ENCODE measurements around the gene NUDC.

The NUDC gene

DNA sequence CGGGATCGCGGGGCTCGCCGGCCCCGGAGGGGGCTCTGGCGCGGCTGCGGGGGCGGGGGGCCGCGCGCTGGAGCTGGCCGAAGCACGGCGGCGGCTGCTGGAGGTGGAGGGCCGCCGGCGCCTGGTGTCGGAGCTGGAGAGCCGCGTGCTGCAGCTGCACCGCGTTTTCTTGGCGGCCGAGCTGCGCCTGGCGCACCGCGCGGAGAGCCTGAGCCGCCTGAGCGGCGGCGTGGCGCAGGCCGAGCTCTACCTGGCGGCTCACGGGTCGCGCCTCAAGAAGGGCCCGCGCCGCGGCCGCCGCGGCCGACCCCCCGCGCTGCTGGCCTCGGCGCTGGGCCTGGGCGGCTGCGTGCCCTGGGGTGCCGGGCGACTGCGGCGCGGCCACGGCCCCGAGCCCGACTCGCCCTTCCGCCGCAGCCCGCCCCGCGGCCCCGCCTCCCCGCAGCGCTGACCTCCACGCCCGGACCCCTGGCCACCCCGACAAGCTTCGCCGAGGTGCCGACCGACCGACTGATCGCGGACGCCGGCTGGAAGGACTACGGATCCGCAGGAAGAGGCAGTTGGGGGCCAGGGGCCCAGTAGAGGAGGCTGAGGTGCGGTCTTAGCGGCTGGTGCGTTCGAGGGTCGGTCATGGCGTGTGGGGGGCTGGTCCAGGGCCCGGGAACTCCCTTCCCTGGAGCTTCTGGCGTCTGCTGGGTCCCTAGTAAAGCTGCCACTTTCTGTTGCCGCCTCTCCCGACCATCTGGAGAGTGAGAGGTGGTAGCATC is 72.7 kb downstream of the NUDC start:
- peak in 1 of 2 experiments; percentile 25 for DNase-seq

DNA sequence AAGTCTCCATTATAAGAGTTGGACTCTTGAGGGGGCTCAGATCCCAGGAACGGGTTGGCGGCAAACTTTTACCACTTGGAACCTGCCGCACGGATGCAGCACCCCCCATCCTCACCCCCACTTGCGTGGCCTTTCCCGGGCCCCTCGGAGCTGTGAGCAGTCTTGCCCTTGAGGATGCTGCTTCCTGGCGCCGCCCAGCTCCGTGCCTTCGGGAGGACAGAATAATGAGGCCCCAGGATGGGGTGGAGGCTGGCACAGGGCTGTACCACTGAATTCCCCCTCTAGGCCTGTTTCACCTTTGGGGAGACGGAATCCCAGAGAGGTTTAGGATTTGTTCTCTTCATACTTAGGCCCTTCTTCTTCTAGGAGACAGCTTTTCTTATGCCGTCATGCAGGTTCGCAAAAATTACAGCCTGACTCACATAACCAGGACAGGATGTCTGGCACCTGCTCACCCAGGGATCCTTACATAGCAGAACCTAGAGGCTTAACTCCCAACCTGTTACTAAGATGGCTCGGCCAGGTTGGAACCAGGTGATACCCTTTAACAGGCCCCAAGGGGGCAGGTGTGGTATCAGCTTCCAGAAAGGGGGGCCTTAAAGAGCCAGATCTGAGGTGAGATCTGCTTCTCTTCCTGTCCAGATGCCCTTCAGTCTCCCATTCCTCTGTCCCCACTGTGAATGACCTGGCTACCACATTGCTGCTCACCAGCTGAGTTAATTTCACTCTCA is 73.4 kb downstream of the NUDC start:
- no peak for DNase-seq

DNA sequence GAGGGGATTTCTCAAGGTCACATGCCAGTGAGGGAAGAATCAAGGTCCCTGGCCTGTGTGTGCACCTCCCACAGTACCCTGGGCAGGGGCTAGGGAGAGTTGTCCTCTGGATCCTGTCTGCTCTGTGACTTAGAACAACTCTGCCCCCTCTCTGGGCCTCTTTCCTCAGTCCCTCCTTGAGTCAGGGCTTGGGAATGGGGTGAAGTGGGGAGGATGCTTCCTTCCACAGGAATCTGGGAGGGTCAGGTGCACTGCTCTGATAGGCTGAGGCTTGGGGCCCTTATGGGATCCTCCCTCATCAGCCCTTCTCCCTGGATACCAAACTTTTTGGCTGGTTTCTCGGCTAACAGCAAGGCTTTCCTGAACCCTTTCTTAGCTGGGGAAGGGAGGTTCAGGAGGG is 74.5 kb downstream of the NUDC start:
- DNase-seq = no peak
